Brain pericyte (primary cell): Measurements from ENCODE around the gene TFPI.
"Not testable (repeated sequence)": the region's sequence is repeated elsewhere in the genome, so short reads cannot be mapped to it uniquely, and the experiment has no call there.

Source experiments
- DNase-seq: peaks from one replicate; pipeline ENCODE4 v3.0.0-alpha.2; 2012; ENCODE audit warnings: low read depth, low spot score

The TFPI gene

DNA sequence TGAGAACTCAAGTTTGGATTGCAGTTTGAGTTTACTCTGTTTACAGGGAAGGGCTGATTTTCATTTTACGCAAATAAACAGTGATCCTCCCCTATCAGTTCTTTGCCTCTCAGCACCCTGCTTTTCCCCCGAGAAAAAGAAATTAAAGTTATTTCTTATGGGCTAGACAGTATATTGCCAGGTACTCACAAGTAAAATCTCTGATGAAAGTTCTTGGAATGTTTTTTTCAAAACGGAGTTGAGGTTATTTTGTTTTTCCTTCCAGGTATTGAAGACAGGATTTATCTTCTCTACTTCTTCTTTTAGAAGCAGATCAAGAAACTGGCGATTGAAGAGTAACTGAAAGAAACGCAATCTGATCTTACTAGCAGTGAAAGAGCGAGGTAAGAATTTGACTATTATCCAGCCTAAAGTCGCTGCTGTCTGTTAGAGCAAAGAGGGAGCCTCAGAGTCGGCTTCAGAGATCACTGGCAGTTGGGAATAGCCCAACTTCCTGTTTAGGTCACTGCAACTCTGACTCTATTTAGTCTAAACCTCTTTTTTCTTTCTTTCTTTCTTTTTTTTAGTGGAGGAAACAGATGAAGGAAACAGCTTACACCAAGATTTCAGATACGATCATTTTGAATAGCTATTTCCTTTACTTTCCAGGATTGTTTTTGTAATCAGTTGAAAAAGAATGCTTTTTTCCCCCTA, at the start of gene TFPI:
Gene TFPI (minus strand): TSS at position 425 of the 693 bp plus-strand sequence. CDS start 50,667 bp downstream, outside the sequence.
- DNase-seq: no peak

GRCh38 chr2:187594801-187595200, 40.6 kb upstream of the TFPI start:
- no peak for DNase-seq

- DNase-seq: no peak
These were observed 39.5 kb upstream of the TFPI start for GRCh38 chr2:187593697-187594096.

GRCh38 chr2:187593098-187593497, 38.9 kb upstream of the TFPI start:
- DNase-seq: no peak

DNA sequence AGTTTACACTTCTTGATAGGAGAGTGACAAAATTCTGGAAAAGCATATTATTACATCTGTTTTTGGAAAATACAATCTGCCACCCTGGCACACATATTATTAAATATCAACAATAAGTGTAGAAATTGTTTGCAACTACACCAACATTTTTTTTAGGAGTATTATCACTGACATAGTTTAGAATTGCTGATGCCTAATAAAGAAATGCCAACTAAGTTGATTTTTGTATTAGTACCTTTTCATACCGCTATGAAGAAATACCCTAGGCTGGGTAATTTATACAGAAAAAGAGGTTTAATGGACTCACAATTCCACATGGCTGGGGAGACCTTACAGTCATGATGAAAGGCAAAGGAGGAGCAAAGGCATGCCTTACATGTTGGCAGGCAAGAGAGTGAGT, 35.9 kb upstream of the TFPI start:
- no peak for DNase-seq

GRCh38 chr2:187586011-187586641, 31.9 kb upstream of the TFPI start:
- DNase-seq: no peak

DNA sequence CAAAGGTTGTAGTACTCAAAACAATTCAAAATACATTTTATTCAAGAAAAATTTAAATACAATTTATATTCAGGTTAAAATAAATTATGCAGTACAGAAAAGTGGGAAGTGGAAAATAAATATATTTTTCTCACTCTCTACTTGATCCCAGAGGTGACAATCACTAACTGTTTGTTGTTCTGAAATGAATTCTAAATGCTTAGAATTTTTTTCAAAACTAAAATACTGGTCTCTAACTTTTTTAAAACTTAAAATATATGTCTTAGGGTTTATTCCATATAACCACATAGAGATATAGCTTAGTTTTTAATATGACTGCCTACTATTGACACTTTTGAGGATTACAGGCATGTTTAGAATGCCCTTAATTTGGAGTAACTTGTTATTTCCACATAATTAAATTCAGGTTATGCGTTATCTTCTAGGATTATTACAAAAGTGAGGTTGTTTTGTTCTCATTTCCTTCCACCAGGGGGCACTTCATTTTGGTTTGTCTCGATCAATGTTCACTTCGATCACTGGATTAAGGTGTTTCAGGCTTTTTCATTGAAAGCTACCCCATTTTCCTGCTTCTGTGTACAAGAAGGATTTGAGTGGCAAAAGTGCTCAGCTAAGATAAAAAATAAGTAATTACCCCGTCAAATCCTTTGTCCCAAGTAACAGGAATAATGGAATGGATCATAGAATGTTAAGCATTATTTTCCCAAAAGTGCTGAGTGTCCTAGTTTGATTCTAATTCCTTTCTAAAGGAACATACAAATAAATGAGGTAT, 27.1 kb upstream of the TFPI start:
- DNase-seq: peak; percentile 24

DNA sequence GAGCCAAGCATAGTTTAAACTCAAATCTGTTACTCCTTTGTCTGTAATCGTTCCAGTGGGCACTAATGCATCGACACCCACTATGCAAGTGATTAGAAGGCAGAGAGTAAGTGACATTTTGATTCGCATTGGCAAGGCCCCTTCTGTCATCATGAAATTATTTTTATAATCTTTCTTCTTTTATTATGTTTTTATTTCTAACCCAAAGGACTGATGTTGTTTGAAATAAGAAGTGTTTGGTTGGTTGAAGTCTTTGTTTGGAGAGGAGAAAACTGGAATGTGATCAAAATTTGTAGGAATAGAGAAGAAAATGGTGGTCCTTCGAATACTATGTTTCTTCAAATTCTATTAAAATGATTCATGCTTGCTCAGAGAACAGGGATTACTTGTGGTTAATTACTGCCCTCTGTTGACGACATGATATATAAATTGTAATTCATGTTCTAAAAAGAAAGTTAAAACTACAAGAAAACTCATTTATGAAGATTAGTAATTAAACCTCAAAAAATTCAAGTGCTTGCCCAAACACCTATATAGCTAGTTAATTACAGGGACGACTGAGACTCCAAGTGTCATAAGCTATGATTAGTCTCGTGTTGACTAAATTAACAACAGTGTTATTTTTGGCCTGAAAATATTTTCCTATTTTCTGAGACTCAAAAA, 26.4 kb upstream of the TFPI start:
- DNase-seq: peak; percentile 56

GRCh38 chr2:187577310-187577709, 23.1 kb upstream of the TFPI start:
- DNase-seq: no peak

- DNase-seq: no peak
These were observed 22.7 kb upstream of the TFPI start for GRCh38 chr2:187576906-187577305.

DNA sequence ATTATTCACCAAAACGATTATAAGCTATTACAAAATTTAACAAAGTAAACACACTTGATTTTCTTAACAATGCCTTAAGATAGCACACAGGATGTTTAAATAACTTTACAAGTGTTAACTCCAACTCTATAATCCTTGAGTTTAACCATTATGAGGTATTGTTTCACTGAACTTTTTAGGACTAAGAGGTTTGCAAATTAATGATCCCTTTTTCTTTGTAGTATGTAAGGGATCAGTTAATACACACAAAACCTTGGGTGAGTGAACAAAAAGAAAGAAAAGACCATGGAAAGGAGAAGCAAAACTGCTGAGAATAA, 21.5 kb upstream of the TFPI start:
- DNase-seq: no peak

GRCh38 chr2:187574969-187575750, 20.9 kb upstream of the TFPI start:
- DNase-seq: no peak

DNA sequence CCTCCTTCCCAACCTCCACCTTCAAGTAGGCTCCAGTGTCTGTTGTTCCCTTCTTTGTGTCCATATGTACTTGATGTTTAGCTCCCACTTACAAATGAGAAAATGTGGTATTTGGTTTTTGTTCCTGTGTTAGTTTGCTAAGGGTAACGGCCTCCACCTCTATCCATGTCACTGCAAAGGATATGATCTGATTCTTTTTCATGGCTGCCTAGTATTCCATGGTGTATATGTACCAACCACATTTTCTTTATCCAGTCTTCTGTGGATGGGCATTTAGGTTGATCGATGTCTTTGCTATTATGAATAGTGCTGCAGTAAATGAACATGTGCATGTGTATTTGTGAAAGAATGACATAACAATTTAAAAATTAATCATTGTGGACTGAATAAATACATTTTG, 19.5 kb upstream of the TFPI start:
- no peak for DNase-seq

DNA sequence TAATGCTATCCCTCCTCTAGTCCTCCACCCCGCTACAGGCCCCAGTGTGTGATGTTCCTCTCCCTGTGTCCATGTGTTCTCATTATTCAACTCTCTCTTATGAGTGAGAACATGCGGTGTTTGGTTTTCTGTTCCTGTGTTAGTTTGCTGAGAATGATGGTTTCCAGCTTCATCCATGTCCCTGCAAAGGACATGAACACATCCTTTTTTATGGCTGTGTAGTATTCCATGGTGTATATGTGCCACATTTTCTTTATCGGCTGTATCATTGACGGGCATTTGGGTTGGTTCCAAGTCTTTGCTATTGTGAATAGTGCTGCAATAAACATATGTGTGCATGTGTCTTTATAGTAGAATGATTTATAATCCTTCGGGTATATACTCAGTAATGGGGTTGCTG, 17.8 kb upstream of the TFPI start:
- DNase-seq: not testable (repeated sequence)

- DNase-seq: no peak
These were observed 15.3 kb upstream of the TFPI start for GRCh38 chr2:187569571-187569970.

DNA sequence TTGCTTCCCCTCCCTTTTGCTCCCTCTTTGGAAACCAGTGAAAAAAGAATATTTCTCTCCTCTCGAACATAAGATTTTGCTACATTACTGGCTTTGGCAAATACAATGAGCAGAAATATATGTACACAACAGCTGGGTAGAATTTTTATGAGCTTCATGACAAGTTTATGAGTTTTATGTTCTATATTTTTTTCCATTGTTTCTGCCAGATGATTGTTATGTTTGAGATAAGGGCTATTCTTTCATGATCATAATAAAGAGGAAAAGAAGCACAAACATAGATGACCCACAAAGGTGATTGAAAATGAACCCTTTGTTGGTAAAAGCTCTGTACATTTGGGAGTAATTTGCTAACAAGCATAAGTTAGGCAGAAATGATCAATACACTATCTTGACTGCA, 14.8 kb upstream of the TFPI start:
- DNase-seq: no peak

- DNase-seq: no peak
These were observed 12.9 kb upstream of the TFPI start for GRCh38 chr2:187567126-187567525.

GRCh38 chr2:187566712-187567111, 12.5 kb upstream of the TFPI start:
- DNase-seq: no peak

DNA sequence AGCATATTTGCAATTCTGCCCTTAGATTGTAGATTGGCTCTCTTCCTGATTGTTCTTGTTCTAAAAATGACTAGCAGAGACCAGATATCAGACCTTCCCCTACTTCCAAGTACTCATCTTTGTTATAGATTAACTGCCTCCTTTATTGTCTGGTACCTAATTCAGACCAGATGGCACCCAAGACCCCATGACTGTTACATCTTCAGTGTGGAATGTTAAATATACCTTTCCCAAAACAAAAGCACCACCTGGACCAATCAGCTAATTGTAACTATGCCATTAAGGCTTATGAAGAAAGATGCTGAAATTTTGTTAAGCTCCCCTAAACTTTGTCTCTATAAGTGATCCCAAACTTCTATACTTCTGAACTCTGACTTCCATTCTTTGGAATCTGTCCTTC, 12.0 kb upstream of the TFPI start:
- no peak for DNase-seq

DNA sequence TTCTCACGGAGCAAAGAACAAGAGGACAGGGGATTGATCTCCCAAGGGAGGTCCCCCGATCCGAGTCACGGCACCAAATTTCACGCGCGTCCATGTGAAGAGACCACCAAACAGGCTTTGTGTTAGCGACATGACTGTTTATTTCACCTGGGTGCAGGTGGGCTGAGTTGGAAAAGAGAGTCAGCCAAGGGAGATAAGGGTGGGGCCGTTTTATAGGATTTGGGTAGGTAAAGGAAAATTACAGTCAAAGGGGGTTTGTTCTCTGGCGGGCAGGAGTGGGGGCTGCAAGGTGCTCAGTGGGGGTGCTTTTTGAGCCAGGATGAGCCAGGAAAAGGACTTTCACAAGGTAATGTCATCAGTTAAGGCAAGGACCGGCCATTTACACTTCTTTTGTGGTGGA, 11.4 kb upstream of the TFPI start:
- DNase-seq: not testable (repeated sequence)

DNA sequence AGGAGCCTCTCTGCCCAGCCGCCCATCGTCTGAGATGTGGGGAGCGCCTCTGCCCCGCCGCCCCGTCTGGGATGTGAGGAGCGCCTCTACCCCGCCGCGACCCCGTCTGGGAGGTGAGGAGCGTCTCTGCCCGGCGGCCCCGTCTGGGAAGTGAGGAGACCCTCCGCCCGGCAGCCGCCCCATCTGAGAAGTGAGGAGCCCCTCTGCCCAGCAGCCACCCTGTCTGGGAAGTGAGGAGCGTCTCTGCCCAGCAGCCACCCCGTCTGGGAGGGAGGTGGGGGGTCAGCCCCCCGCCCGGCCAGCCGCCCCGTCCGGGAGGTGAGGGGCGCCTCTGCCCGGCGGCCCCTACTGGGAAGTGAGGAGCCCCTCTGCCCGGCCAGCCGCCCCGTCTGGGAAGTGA, 2.3 kb upstream of the TFPI start:
- DNase-seq: not testable (repeated sequence)

DNA sequence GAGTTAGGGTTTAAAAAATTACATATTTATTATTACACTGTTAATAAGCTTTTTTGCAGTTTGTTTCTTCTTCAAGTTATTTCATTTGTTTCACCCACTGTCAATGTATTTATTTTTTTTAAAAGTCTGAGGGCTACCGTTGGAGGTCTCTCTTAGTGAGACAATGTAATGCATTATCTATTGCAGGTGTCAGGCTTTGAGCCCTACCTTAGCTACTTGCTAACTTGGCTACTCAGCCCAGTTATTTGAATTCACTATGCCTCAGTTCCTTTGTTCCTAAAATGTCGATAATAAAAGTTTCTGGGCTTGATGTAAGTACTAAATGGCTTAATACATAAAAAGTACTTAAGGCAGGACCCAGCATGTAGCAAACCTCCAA, 458 bp upstream of the TFPI start:
- no peak for DNase-seq
